22Rv1 (cell line): ENCODE results near the gene GFAP.

Experiments
- H3K27ac ChIP-seq: fragments of 450-650 bp; 2 replicates; pipeline ENCODE4 v1.5.1; 2017
- ZFX ChIP-seq: fragments of 450-650 bp; IDR thresholded peaks from 2 replicates; pipeline ENCODE4 v1.6.1; 2017; ENCODE audit warnings: antibody characterized with exemption, borderline replicate concordance
- TF ChIP-seq, protein P1 (sequence below): fragments of 450-650 bp; IDR thresholded peaks from 2 replicates; pipeline ENCODE4 v1.5.1; 2017; ENCODE audit warnings: mild to moderate bottlenecking

GFAP gene

DNA sequence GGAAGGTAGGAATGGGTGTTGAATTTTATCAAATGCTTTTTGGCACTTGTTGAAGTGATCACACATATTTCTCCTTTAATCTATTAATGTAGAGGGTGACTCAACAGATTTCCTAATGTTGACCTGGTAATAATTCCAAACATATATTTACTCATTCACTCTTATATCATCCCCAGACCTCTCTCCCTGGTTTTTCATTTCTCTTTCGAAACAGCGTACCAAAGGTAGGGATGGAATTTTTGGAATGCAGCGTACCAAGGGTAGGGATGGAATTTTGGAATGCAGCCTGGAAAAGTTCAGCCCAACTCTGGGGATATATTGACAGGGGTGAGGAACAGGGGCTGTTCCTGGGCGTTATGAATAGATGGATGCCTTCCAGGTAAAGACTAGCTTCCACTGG is 25.0 kb upstream of the GFAP start:
- TF ChIP-seq, protein P1, sequence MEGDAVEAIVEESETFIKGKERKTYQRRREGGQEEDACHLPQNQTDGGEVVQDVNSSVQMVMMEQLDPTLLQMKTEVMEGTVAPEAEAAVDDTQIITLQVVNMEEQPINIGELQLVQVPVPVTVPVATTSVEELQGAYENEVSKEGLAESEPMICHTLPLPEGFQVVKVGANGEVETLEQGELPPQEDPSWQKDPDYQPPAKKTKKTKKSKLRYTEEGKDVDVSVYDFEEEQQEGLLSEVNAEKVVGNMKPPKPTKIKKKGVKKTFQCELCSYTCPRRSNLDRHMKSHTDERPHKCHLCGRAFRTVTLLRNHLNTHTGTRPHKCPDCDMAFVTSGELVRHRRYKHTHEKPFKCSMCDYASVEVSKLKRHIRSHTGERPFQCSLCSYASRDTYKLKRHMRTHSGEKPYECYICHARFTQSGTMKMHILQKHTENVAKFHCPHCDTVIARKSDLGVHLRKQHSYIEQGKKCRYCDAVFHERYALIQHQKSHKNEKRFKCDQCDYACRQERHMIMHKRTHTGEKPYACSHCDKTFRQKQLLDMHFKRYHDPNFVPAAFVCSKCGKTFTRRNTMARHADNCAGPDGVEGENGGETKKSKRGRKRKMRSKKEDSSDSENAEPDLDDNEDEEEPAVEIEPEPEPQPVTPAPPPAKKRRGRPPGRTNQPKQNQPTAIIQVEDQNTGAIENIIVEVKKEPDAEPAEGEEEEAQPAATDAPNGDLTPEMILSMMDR: no peak
- no peak for TF ChIP-seq ZFX
- peak overlapping the region; percentile 25; the same call in 1 of the 2 replicates for H3K27ac ChIP-seq

GRCh38 chr17:44935116-44935515 is 19.8 kb upstream of the GFAP start:
- no peak overlapping the region for H3K27ac ChIP-seq
- TF ChIP-seq, protein P1: no peak
- no peak for TF ChIP-seq ZFX

GRCh38 chr17:44934745-44935105 is 19.4 kb upstream of the GFAP start:
- TF ChIP-seq, protein P1: no peak
- no peak for TF ChIP-seq ZFX
- no peak overlapping the region for H3K27ac ChIP-seq

DNA sequence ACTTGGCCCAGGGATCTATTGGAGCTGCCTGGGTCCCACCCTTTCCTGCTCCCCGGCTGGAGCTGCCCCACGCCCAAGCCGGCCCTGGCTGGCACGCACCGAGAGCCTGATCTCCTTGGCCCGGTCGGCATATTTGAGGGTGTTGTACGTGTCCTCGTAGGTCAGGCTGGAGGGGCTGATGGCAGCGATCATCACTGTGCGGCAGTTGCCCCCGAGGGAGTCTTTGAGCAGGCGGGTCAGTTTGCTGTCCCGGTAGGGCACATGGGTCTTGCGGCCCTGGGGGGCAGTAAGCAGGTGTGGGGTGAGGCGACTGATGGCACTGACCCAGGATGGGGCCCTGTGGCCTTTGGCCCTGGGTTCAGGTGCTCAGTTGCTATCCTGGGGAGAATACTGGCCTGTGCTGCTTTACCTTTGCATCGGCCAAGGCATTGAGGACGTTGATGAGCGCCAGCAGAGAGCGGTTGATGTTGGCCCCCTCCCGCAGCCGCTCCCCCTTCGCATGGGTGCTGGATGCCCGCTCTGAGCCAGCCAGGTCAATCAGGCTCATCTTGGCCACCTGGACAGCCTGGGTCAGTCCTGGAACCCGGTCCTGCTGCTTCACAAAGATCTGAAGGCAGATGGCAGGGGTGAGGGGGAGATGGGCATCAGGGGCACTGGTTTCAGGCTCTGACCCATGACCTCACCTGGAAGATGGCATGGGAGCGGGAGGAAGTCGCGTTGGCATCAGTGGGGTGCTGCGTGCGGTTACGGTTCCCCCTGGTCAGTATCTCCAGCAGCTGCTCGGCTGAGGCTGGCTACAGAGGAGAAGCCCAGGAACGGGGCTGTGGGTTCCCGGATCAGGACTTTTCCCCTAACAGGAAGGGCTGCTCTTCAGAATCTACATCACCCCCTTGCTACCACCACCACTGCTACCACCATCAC is 18.8 kb upstream of the GFAP start:
- TF ChIP-seq, protein P1: no peak
- TF ChIP-seq ZFX: no peak
- no peak overlapping the region for H3K27ac ChIP-seq

- TF ChIP-seq, protein P1: no peak
- TF ChIP-seq ZFX: no peak
These were observed 17.4 kb upstream of the GFAP start for GRCh38 chr17:44932787-44933097.

DNA sequence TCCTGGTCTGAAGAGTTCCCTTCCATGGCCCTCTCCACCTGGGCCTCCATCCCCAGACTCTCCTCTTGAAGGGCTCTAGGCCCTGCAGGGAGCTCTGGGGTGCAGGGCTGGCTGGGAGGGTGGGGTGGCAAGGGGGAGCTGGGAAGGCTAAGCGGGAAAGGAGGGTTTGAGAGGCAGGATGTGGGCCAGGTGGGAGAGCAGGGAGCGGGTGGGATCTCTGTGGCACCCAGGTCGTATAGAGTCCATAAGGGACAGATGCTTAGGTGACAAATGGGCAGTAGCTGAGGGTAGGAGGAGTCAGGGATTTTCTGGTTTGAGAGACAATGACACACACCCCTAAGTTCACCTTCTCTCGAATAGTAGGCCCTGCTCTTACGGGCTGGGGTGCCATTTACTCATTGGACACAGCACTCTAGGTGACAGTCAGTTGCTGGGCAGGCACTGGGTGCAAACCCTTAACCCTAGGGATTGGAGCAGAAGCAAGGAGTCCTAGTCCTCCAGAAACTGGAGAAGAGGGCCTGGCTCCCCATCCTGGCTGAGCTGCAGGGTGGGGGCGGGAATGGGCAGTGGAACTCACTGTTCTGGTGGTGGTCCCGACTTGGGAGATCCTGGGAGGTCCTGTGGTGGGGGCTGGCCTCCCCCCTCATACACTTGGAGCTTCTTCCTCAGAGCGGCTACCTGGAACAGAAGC is 16.9 kb upstream of the GFAP start:
- TF ChIP-seq, protein P1: no peak
- TF ChIP-seq ZFX: no peak
- no peak overlapping the region for H3K27ac ChIP-seq

More at GRCh38 chr17:44932787-44933097, 17.4 kb upstream of the GFAP start:
- no peak overlapping the region for H3K27ac ChIP-seq

- H3K27ac ChIP-seq: no peak overlapping the region
- no peak for TF ChIP-seq ZFX
- TF ChIP-seq, protein P1: no peak
These were observed 16.1 kb upstream of the GFAP start for GRCh38 chr17:44931376-44931775.
